CMK (cell line): ENCODE results near the gene TMEM126A.
"Not testable (repeated sequence)": the region's sequence is repeated elsewhere in the genome, so short reads cannot be mapped to it uniquely, and the experiment has no call there.

Source experiments
- DNase-seq: peaks from one replicate; pipeline ENCODE4 v3.0.0-alpha.2; 2010; ENCODE audit warnings: low read depth

TMEM126A gene

GRCh38 chr11:85647604-85648299 lies at the start of gene TMEM126A:
Gene TMEM126A (plus strand): TSS chr11:85647967. CDS start chr11:85650256, 2,289 bp downstream.
- DNase-seq = peak; percentile 45

GRCh38 chr11:85599083-85599482 lies 48.7 kb upstream of the TMEM126A start:
- no peak for DNase-seq

GRCh38 chr11:85602526-85603213 lies 45.1 kb upstream of the TMEM126A start:
- no peak for DNase-seq

GRCh38 chr11:85603220-85603619 lies 44.5 kb upstream of the TMEM126A start:
- DNase-seq = no peak

GRCh38 chr11:85606237-85606636 lies 41.5 kb upstream of the TMEM126A start:
- not testable (repeated sequence) for DNase-seq

GRCh38 chr11:85608621-85609020 lies 39.1 kb upstream of the TMEM126A start:
- DNase-seq = not testable (repeated sequence)

- not testable (repeated sequence) for DNase-seq
These were observed 38.5 kb upstream of the TMEM126A start for GRCh38 chr11:85609286-85609685.

GRCh38 chr11:85611643-85612042 lies 36.1 kb upstream of the TMEM126A start:
- not testable (repeated sequence) for DNase-seq

- DNase-seq = no peak
These were observed 28.3 kb upstream of the TMEM126A start for GRCh38 chr11:85619499-85619898.

GRCh38 chr11:85620256-85620655 lies 27.5 kb upstream of the TMEM126A start:
- DNase-seq = no peak

GRCh38 chr11:85626496-85626895 lies 21.3 kb upstream of the TMEM126A start:
- DNase-seq = no peak

- no peak for DNase-seq
These were observed 20.3 kb upstream of the TMEM126A start, which contains the start of gene DLG2 for GRCh38 chr11:85627332-85627997. Gene DLG2 (minus strand): TSS chr11:85627344.

- DNase-seq = peak; percentile 83
These were observed 19.6 kb upstream of the TMEM126A start, which contains the start of gene TMEM126B for GRCh38 chr11:85627998-85628770. Gene TMEM126B (plus strand): TSS chr11:85628593. CDS start chr11:85628608, 15 bp downstream.

- no peak for DNase-seq
These were observed 18.9 kb upstream of the TMEM126A start for GRCh38 chr11:85628771-85629341.

- no peak for DNase-seq
These were observed 13.0 kb upstream of the TMEM126A start for GRCh38 chr11:85634747-85635146.

- no peak for DNase-seq
These were observed 4.6 kb upstream of the TMEM126A start for GRCh38 chr11:85643191-85643614.

- DNase-seq = no peak
These were observed 689 bp upstream of the TMEM126A start for GRCh38 chr11:85647078-85647477.

GRCh38 chr11:85651118-85651517 lies 3.4 kb downstream of the TMEM126A start:
- no peak for DNase-seq

- DNase-seq = no peak
These were observed 5.2 kb downstream of the TMEM126A start for GRCh38 chr11:85652786-85653447.

GRCh38 chr11:85654343-85654742 lies 6.6 kb downstream of the TMEM126A start:
- DNase-seq = not testable (repeated sequence)

GRCh38 chr11:85656777-85657176 lies 9.0 kb downstream of the TMEM126A start:
- no peak for DNase-seq
